Smooth muscle cell (in vitro differentiated cells): Measurements from ENCODE around the gene MAN2C1. TPM values are rescaled to one million over a fixed set of nuclear protein-coding genes. Genes with fewer than 3 reads are reported as not detected.

Experiments used
- DNase-seq: peaks from one replicate; lab custom pipeline; 2025; ENCODE audit not compliant: unreplicated experiment; lab: John Stamatoyannopoulos, UW
- H2AFZ ChIP-seq: fragments of 200-600 bp; sonication (generic); 2 replicates; pipeline ENCODE4 v1.6.0; 2016; ENCODE audit warnings: antibody characterized with exemption, low read depth, mild to moderate bottlenecking
- H3F3A ChIP-seq: fragments of 200-600 bp; sonication (generic); 2 replicates; pipeline ENCODE4 v1.6.0; 2017; ENCODE audit warnings: antibody characterized with exemption, low read depth
- H3K27ac ChIP-seq: fragments of 200-600 bp; sonication (generic); 2 replicates; pipeline ENCODE4 v1.5.1; 2016; ENCODE audit warnings: low read depth, mild to moderate bottlenecking
- H3K27me3 ChIP-seq: fragments of 200-600 bp; sonication (generic); 2 replicates; pipeline ENCODE4 v1.6.1; 2016; ENCODE audit warnings: low read depth, mild to moderate bottlenecking
- H3K36me3 ChIP-seq: fragments of 200-600 bp; sonication (generic); 2 replicates; pipeline ENCODE4 v1.5.1; 2016; ENCODE audit warnings: low read depth
- H3K4me1 ChIP-seq: fragments of 200-600 bp; sonication (generic); 2 replicates; pipeline ENCODE4 v1.5.1; 2016; ENCODE audit warnings: low read depth
- H3K4me2 ChIP-seq: fragments of 200-600 bp; sonication (generic); 2 replicates; pipeline ENCODE4 v1.6.0; 2016; ENCODE audit warnings: mild to moderate bottlenecking
- H3K4me3 ChIP-seq: fragments of 200-600 bp; sonication (generic); 2 replicates; pipeline ENCODE4 v1.5.1; 2016; ENCODE audit warnings: mild to moderate bottlenecking
- H3K79me2 ChIP-seq: fragments of 200-600 bp; sonication (generic); 2 replicates; pipeline ENCODE4 v1.6.0; 2016; ENCODE audit warnings: low read depth, mild to moderate bottlenecking
- H3K9ac ChIP-seq: fragments of 200-600 bp; sonication (generic); 2 replicates; pipeline ENCODE4 v1.6.0; 2016; ENCODE audit warnings: low read depth
- H3K9me3 ChIP-seq: fragments of 200-600 bp; sonication (generic); replicated peaks from 2 replicates; pipeline ENCODE4 v1.5.1; 2016; ENCODE audit warnings: low read depth
- H4K20me1 ChIP-seq: fragments of 200-600 bp; sonication (generic); 2 replicates; pipeline ENCODE4 v1.6.0; 2016; ENCODE audit warnings: low read depth
- CTCF ChIP-seq: fragments of 200-600 bp; sonication (generic); IDR thresholded peaks from 2 replicates; pipeline ENCODE4 v1.5.1; 2017; ENCODE audit warnings: borderline replicate concordance, mild to moderate bottlenecking, antibody characterized with exemption; ENCODE audit not compliant: insufficient read depth, poor library complexity, severe bottlenecking
- WGBS: methylation state at CpG from one replicate; pipeline ENCODE4 v1.1.7; 2016; ENCODE audit warnings: low lambda C conversion rate; 5-methylcytosine and 5-hydroxymethylcytosine counted together
- polyA plus RNA-seq: library from polyadenylated mRNA; unstranded; fragments of >200 nt; fragmentation: Nextera tagmentation; extraction: Ambion mirVana; gene quantifications from 2 replicates; pipeline ENCODE4 v1.2.1, GENCODE V29; 2016
- total RNA-seq: library from RNA; depleted of rRNA; stranded (reverse); fragments of >200 nt; gene quantifications from 2 replicates; pipeline ENCODE4 v1.2.3, GENCODE V29; 2014

Gene MAN2C1
- total and polyA plus RNA-seq, 2 experiments from 2014 or later = 64.5 to 70.7 TPM

DNA sequence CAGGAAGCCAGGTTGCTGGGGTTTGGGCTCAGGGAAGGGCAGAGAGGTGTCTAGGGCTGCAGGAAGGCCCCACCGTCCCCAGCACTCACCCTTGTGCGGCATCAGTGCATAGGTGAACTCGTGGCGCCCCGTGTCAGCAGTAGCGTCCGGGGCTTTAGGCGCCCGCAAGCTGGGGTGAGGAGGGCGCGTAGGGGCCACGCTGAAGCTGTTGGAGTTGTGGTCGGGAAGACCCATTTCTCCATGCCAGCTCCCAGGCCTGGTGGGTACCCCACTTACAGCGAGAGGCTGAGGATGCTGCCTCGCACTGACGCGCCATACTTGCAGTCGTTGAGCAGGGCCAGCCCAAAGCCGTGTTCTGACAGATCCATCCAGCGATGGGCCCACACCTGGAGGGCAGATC, 11.9 kb downstream of the MAN2C1 start:
- TF ChIP-seq CTCF = no peak
- 99% methylated on average over 20 of the region's 20 CpGs for WGBS
- no peaks in the 10 kb centered on the region for H3K36me3 ChIP-seq

GRCh38 chr15:75356006-75356405, 12.4 kb downstream of the MAN2C1 start:
- H3K27me3 ChIP-seq = no peaks in the 10 kb centered on the region
- H3K4me3 ChIP-seq = no peak overlapping the region
- no peaks in the 10 kb centered on the region for H3F3A ChIP-seq
- no peak for TF ChIP-seq CTCF
- no peaks in the 10 kb centered on the region for H3K79me2 ChIP-seq
- no peaks in the 10 kb centered on the region for H3K4me1 ChIP-seq
- no peak overlapping the region for H3K9ac ChIP-seq
- WGBS = 93% methylated on average over 28 of the region's 28 CpGs
- no peak overlapping the region for H3K27ac ChIP-seq
- no peaks in the 10 kb centered on the region for H4K20me1 ChIP-seq
- H3K36me3 ChIP-seq = no peaks in the 10 kb centered on the region
- H2AFZ ChIP-seq = no peak overlapping the region
- no peaks in the 10 kb centered on the region for H3K9me3 ChIP-seq
- DNase-seq = no peak
- H3K4me2 ChIP-seq = no peak overlapping the region

More for the DNA sequence above, 11.9 kb downstream of the MAN2C1 start:
- H3K79me2 ChIP-seq = no peaks in the 10 kb centered on the region
- H3K4me1 ChIP-seq = no peaks in the 10 kb centered on the region
- H4K20me1 ChIP-seq = no peaks in the 10 kb centered on the region
- no peak overlapping the region for H2AFZ ChIP-seq
- H3K27me3 ChIP-seq = no peaks in the 10 kb centered on the region
- no peak overlapping the region for H3K9ac ChIP-seq
- H3K9me3 ChIP-seq = no peaks in the 10 kb centered on the region
- no peak overlapping the region for H3K4me2 ChIP-seq
- no peaks in the 10 kb centered on the region for H3F3A ChIP-seq
- H3K27ac ChIP-seq = no peak overlapping the region
- DNase-seq = no peak
- no peak overlapping the region for H3K4me3 ChIP-seq

GRCh38 chr15:75355369-75355768, 13.0 kb downstream of the MAN2C1 start:
- no peak overlapping the region for H3K4me2 ChIP-seq
- 97% methylated on average over 4 of the region's 4 CpGs for WGBS
- no peaks in the 10 kb centered on the region for H3K9me3 ChIP-seq
- no peak for DNase-seq
- no peaks in the 10 kb centered on the region for H4K20me1 ChIP-seq
- no peak overlapping the region for H3K27ac ChIP-seq
- H3K4me3 ChIP-seq = no peak overlapping the region
- no peak overlapping the region for H3K9ac ChIP-seq
- H2AFZ ChIP-seq = no peak overlapping the region
- TF ChIP-seq CTCF = no peak
- no peaks in the 10 kb centered on the region for H3K79me2 ChIP-seq
- no peaks in the 10 kb centered on the region for H3F3A ChIP-seq
- no peaks in the 10 kb centered on the region for H3K36me3 ChIP-seq
- no peaks in the 10 kb centered on the region for H3K27me3 ChIP-seq
- no peaks in the 10 kb centered on the region for H3K4me1 ChIP-seq

GRCh38 chr15:75354454-75354853, 14.0 kb downstream of the MAN2C1 start:
- H3K79me2 ChIP-seq = no peaks in the 10 kb centered on the region
- no peaks in the 10 kb centered on the region for H4K20me1 ChIP-seq
- H3K36me3 ChIP-seq = no peaks in the 10 kb centered on the region
- no peak for TF ChIP-seq CTCF
- no peak overlapping the region for H2AFZ ChIP-seq
- H3K27me3 ChIP-seq = no peaks in the 10 kb centered on the region
- H3F3A ChIP-seq = no peaks in the 10 kb centered on the region
- DNase-seq = no peak
- no peak overlapping the region for H3K4me2 ChIP-seq
- H3K27ac ChIP-seq = no peak overlapping the region
- no peaks in the 10 kb centered on the region for H3K4me1 ChIP-seq
- H3K9ac ChIP-seq = no peak overlapping the region
- 92% methylated on average over 7 of the region's 7 CpGs for WGBS
- H3K4me3 ChIP-seq = no peak overlapping the region
- H3K9me3 ChIP-seq = no peaks in the 10 kb centered on the region
